Measurements from ENCODE around the gene PRDX5. TPM values are rescaled to one million over a fixed set of nuclear protein-coding genes. Genes with fewer than 3 reads are reported as not detected.

Gene PRDX5
- total RNA-seq, 1 donor from 2014 or later, result 153 TPM

- peaks cover 16 to 34% of the 10 kb centered on the region in 2 donors for H3K36me3 ChIP-seq
- no peak for TF ChIP-seq CTCF (IDR thresholded peaks at IDR 0.05)
- H3K27ac ChIP-seq, result peak within 1 kb of the TSS; percentile 95 to 99
- no peaks in the 10 kb centered on the region for H3K9me3 ChIP-seq
- peak; percentile 94 to 99 for DNase-seq (ENCODE audit: low spot score in 2 of 2)
- H3K4me3 ChIP-seq, result peak within 1 kb of the TSS; percentile 75 to 93
- H3K27me3 ChIP-seq, result no peaks in the 10 kb centered on the region
- peaks cover 7 to 10% of the 10 kb centered on the region in 2 donors for H3K4me1 ChIP-seq
- intact Hi-C loops (cut with DNase I), result loop anchor here (1.0 kb wide), 2 partner anchors 12 to 47 kb away; partner anchors contain the start of gene ESRRA
Observed at GRCh38 chr11:64317325-64317960, 478 bp upstream of the PRDX5 start, which contains the start of gene TRMT112. TRMT112 (minus strand) TSS chr11:64317559; CDS start chr11:64317526, 33 bp downstream.

DNA sequence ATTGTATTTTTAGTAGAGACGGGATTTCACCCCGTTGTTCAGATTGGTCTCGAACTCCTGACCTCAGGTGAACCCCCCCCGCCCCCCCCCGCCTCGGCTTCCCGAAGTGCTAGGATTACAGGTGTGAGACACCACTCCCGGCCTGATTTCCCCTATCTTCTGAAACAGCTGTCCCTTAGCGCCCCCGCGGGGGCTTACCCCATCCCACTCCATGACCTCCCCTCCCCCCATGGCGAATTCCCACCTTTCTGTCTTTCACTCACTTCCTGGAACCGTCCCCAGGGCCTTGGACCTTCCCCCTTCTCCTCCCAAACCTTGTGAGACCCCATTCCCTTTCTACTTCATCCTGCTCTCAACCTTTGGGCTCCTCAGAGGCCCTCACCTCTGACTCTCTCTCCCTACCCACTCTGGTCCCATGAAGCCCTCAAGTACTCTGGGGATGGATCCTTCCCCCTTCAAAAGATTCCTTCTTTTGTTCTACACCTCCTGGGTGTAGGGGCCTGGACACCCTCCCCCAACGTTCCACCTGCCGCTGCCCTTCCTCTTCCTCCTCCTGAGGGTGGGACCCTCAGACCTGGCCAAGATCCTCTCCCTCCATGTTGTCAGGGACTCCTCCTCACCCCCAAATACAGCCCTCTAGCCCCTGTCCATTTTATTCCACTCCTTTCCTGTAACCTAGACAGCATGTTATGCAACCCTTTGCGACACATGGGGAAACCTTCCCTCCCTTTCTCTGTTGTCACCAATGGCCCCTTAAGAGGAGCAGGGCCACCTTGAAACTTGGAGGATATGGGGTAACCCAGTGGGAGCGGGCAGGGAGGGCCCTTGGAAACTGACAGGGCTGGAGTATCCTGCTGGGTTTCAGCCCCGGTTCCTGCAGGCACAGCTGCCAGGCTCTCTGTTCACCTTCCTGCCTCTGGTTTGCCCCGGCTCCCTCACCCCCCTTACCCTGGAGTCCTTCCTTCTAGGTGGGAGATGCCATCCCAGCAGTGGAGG lies 1.1 kb downstream of the PRDX5 start:
- TF ChIP-seq CTCF (IDR thresholded peaks at IDR 0.05), result no peak
- no peaks in the 10 kb centered on the region for H3K27me3 ChIP-seq
- H3K36me3 ChIP-seq, result peaks cover 19 to 36% of the 10 kb centered on the region in 2 donors
- peak overlapping the region; percentile 95 to 99 for H3K27ac ChIP-seq
- intact Hi-C loops (cut with DNase I), result loop anchor here (1.0 kb wide), 1 partner anchor 36 kb away; no protein-coding TSS in a partner anchor
- DNase-seq (ENCODE audit: low spot score in 2 of 2), result peak in 1 of 2 donors; percentile 63
- no peaks in the 10 kb centered on the region for H3K9me3 ChIP-seq
- H3K4me1 ChIP-seq, result peaks cover 7 to 10% of the 10 kb centered on the region in 2 donors
- H3K4me3 ChIP-seq, result peak overlapping the region; percentile 75 to 93

GRCh38 chr11:64320556-64320955 lies 2.6 kb downstream of the PRDX5 start:
- no peaks in the 10 kb centered on the region for H3K27me3 ChIP-seq
- TF ChIP-seq CTCF (IDR thresholded peaks at IDR 0.05), result no peak
- no peak for DNase-seq (ENCODE audit: low spot score in 2 of 2)
- intact Hi-C loops (cut with DNase I), result no loop called here
- H3K36me3 ChIP-seq, result peaks cover 9 to 26% of the 10 kb centered on the region in 2 donors
- H3K9me3 ChIP-seq, result no peaks in the 10 kb centered on the region
- peaks cover 7 to 10% of the 10 kb centered on the region in 2 donors for H3K4me1 ChIP-seq
- no peak overlapping the region for H3K27ac ChIP-seq
- H3K4me3 ChIP-seq, result no peak overlapping the region

DNA sequence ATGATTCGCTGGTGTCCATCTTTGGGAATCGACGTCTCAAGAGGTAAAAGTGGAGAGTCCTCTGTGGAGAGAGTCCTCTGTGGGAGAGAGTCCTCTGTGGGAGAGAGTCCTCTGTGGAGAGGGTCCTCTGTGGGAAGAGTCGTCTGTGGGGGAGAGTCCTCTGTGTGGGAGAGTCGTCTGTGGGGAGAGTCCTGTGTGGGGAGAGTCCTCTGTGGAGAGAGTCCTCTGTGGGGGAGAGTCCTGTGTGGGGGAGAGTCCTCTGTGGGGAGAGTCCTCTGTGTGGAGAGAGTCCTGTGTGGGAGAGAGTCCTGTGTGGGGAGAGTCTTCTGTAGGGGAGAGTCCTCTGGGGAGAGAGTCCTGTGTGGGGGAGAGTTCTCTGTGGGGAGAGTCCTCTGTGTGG lies 3.1 kb downstream of the PRDX5 start:
- DNase-seq (ENCODE audit: low spot score in 2 of 2), result no peak
- Histone ChIP-seq H3K27ac (no peak overlapping the region), H3K27me3 (no peaks in the 10 kb centered on the region), H3K4me1 (peaks cover 7 to 10% of the 10 kb centered on the region in 2 donors), H3K9me3 (no peaks in the 10 kb centered on the region), H3K4me3 (no peak overlapping the region), H3K36me3 (peaks cover 9 to 21% of the 10 kb centered on the region in 2 donors)
- intact Hi-C loops (cut with DNase I), result no loop called here
- no peak for TF ChIP-seq CTCF (IDR thresholded peaks at IDR 0.05)

DNA sequence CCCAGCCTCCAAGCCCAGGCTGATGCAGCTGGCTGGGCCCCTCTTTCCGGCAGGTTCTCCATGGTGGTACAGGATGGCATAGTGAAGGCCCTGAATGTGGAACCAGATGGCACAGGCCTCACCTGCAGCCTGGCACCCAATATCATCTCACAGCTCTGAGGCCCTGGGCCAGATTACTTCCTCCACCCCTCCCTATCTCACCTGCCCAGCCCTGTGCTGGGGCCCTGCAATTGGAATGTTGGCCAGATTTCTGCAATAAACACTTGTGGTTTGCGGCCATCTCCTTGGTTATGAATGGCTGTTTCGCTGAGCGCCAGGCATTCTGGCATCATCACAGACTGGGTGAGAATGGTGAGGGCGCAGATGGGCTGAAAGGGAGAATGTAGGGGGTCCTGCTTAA lies 3.6 kb downstream of the PRDX5 start:
- H3K27me3 ChIP-seq, result no peaks in the 10 kb centered on the region
- intact Hi-C loops (cut with DNase I), result no loop called here
- peaks cover 9 to 18% of the 10 kb centered on the region in 2 donors for H3K36me3 ChIP-seq
- no peak for TF ChIP-seq CTCF (IDR thresholded peaks at IDR 0.05)
- no peak for DNase-seq (ENCODE audit: low spot score in 2 of 2)
- H3K4me1 ChIP-seq, result peaks cover 7% of the 10 kb centered on the region in 2 donors
- no peak overlapping the region for H3K4me3 ChIP-seq
- no peaks in the 10 kb centered on the region for H3K9me3 ChIP-seq
- H3K27ac ChIP-seq, result no peak overlapping the region

Measured in ascending aorta (tissue), 2 donors.